Measurements from ENCODE around the gene TMEM186.

GRCh38 chr16:8826278-8826879, 28.9 kb upstream of the TMEM186 start:
- TF ChIP-seq CTCF (IDR thresholded peaks at IDR 0.05; ENCODE audit: insufficient read depth, low read length, poor library complexity, severe bottlenecking) = no peak
- TF ChIP-seq EZH2phosphoT487 (conservative IDR thresholded peaks at IDR 0.05; ENCODE audit: low read length) = no peak
